NCI-H226 (cell line): ENCODE measurements around the gene TOGARAM1.
"Not testable (repeated sequence)": the region's sequence is repeated elsewhere in the genome, so short reads cannot be mapped to it uniquely, and the experiment has no call there.

Source experiments
- DNase-seq: peaks from one replicate; pipeline ENCODE4 v3.0.0-alpha.2; 2015

Gene TOGARAM1

DNA sequence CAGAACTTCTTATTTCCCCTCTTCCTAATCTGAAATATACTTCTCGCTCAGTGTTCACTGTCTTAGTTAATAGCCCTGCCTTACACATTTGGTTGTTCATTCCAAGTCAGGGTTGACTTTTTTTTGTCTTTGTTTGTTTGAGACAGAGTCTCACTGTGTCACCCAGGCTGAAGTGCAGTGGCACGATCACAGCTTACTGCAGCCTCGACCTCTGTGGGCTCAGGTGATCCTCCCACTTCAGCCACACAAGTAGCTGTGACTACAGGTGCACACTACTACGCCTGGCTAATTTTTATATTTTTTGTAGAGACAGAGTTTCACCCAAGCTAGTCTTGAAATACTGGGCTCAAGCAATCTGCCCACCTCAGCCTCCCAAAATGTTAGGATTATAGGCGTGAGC is 79.7 kb downstream of the TOGARAM1 start:
- no peak for DNase-seq

GRCh38 chr14:45044638-45045037 is 82.6 kb downstream of the TOGARAM1 start:
- no peak for DNase-seq

- no peak for DNase-seq
Observed at GRCh38 chr14:45048385-45048784, 86.4 kb downstream of the TOGARAM1 start.

- DNase-seq, result no peak
Observed at GRCh38 chr14:45051180-45051579, 89.2 kb downstream of the TOGARAM1 start.

DNA sequence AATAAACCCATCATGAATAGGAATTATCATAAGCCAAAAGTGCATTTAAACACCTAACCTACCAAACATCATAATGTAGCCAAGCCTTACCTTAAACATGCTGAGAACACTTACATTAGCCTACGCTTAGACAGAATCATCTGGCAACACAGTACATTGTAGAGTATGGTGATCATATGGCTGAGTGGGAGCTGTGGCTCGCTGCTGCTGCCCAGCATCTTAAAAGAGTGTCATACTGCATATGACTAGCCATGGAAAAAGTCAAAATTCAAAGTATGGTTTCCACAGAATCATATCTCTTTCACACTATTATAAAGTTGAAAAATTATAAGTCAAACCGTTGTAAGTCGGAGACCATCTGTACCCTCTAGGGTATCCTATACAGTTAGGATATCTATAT is 89.9 kb downstream of the TOGARAM1 start:
- no peak for DNase-seq

DNA sequence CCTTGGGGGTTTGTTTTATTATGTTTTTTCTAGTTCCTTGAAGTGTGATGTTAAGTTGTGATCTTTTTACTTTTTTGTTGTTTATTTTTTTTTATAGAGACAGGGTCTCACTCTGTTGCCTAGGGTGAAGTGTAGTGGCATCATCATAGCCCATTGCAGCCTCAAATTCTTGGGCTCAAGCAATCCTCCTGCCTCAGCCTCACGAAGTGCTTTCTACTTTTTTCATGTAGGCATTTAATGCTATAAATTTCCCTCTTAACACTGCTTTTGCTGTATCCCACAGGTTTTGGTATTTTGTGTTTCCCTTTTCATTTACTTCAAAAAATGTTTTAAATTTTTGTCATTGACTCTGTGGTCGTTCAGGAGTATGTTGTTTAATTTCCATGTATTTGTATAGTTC is 95.4 kb downstream of the TOGARAM1 start:
- DNase-seq, result no peak

DNA sequence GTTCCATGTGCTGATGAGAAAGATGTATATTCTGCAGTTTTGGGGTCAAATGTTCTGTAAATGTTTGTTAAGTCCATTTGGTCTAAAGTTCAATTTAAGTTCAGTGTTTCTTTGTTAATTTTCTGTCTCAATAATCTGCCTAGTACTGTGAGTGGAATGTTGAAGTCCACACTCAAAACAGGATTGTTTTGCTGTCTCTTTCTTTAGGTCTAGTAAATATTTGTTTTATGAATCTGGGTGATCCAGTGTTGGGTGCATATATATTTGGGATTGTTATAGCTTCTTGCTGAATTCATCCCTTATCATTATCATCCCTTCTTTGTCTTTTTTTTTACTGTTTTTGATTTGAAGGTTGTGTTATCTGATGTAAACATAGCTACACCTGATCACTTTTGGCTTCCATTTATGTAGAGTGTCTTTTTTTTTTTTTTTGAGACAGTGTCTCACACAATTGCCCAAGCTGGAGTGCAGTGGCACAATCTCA is 95.9 kb downstream of the TOGARAM1 start:
- DNase-seq, result no peak

GRCh38 chr14:45060551-45060950 is 98.6 kb downstream of the TOGARAM1 start:
- no peak for DNase-seq

DNA sequence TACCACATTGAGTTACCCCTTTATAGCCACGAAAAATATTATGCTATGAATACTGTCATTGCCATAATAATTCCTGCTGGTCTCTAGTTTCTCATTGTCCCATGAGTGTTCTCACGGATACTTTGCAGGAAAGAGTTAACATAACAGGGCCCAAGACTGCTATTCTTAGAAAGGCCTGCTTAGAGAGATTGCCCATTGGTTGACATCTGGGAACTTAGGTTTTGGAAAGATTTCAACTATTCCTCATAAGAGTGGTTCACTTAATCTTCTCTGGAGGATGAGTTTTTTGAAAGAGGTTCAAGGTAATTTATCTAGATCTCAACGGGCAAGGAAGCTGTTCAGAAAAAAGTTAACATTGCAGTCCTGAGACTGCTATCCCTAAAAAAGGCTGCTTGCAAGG is 103.5 kb downstream of the TOGARAM1 start:
- DNase-seq, result no peak

DNA sequence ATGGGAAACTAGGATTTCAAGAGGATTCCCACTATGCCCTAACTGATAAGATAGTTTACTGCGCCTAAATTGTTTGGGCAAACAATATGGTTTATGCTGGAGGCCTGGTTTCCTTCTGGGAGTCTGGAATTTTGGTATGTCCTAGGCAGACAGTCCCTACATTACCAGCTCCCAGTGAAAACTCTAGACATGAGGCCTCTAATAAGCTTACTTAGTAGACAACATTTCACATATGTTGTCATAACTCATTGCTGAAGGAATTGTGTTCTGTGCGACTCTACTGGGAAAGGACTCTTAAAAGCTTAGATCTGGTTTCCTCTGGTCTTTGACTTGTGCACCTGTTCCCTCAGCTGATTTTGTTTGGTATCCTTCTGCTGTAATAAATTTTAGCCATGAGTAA is 104.0 kb downstream of the TOGARAM1 start:
- no peak for DNase-seq

GRCh38 chr14:45066667-45067066 is 104.7 kb downstream of the TOGARAM1 start:
- DNase-seq, result no peak

DNA sequence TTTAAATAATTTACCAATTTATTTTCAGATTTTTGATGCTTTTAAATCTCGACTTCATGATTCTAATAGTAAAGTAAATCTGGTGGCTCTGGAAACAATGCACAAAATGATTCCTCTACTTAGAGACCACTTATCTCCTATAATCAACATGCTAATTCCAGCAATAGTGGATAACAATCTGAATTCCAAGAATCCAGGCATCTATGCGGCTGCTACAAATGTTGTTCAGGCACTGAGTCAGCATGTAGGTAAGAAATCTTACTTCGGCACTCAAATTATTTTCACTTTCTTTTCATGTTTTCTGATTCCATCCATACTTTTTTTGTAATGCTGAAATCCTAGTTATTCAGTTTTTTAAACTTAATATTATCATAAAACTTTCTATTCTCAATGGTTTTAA is 106.4 kb downstream of the TOGARAM1 start:
- no peak for DNase-seq

DNA sequence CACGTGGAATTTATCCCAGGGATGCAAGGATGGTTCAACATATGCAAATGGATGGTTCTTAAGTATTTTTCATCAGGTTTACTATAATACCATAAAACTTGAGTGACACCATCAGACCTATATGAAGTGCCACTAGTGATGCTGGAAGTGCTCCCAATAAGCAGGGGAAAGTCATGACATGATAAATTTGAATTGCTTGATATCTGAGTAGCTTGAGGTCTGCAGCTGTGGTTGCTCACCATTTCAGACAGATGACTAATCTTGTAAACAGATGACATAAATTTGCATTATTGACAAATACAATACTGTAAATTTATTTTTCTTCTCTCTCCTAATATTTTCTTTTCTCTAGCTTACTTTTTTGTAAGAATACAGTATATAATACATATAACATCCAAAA is 108.2 kb downstream of the TOGARAM1 start:
- no peak for DNase-seq

GRCh38 chr14:45072126-45072525 is 110.1 kb downstream of the TOGARAM1 start:
- DNase-seq, result no peak

DNA sequence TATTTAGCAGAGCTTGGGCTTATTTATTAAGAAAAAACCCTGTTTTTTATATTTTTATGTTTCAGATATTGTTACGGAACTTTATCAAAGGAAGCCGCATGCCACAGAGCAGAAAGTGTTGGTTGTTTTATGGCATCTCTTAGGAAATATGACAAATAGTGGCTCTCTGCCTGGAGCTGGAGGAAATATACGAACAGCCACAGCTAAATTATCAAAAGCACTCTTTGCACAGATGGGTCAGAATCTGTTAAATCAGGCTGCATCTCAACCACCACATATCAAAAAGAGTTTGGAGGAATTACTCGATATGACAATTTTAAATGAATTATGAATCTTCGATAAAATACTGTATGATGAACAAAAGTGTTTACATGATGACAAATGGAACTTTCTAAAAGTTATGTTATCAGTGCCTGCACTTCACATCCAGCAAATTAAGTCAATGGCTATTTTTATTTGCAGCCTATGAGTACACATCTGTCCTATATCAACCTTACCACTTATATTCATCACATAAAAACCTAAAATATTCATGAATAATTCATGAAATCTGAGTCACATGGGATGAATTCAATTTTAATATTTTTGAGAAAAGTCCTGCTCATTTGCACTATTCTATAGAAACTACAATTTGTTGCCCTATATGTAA is 111.4 kb downstream of the TOGARAM1 start:
- DNase-seq, result no peak

DNA sequence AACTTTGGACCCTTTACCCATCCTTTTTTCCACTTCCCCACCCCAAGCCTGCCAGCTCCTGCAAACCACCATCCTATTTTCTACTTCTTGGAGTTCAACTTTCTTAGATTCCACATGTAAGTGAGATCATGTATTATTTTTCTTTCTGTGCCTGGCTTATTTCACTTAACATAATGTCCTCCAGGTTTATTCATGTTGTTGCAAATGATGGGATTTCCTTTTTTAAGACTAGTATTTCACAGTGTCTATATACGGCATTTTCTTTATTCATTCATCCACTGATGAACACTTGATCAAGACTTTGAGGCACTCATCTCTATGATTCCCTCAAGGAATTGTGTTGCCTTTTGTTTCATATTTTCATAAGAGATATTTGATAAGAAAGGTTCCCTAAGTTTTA is 116.3 kb downstream of the TOGARAM1 start:
- no peak for DNase-seq

GRCh38 chr14:45080416-45080968 is 118.5 kb downstream of the TOGARAM1 start:
- not testable (repeated sequence) for DNase-seq

GRCh38 chr14:45081096-45081495 is 119.1 kb downstream of the TOGARAM1 start:
- not testable (repeated sequence) for DNase-seq

GRCh38 chr14:45082420-45082819 is 120.4 kb downstream of the TOGARAM1 start:
- no peak for DNase-seq

GRCh38 chr14:45083617-45083975 is 121.6 kb downstream of the TOGARAM1 start:
- DNase-seq, result no peak

DNA sequence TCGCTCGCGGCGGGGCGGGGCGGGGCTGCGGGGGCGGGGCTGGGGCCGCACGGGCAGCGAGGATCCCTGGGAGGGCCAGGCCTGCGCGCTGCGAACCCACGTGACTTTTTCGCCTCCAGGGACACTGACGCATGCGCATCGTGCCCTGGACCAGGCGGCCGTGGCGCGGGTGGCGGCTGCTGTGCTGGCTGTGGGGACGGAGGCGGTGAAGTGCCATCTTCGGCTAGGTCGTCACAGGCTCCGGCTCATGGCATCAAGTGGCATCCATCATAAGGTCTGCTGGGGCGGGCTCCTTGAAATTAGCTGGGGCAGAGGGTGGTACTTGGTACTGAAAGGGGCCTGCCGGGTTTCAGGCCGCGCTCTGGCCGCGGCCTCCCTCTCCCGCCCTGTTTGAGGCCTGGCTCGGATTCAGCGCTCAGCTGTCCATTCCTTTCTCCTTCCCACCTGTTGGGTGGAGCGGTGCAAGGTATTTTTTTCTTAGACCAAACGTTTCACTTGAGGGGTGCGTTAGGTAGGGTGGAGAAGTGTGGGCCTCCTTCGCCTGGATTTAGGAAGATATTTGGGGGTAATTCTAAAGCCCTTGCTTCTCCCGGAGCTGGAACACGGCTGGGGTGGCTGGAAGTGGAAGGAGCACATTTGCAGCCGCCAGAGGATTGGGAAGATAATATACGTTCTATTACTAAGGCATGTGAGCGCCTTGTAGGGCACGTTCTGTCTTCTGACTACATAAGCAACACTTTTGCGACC is 122.2 kb downstream of the TOGARAM1 start, which contains the start of gene PRPF39:
TSS of gene PRPF39 (plus strand) at position 141 of the 747 bp plus-strand sequence. CDS start 11,124 bp downstream, outside the sequence.
- peak; percentile 86 for DNase-seq

DNA sequence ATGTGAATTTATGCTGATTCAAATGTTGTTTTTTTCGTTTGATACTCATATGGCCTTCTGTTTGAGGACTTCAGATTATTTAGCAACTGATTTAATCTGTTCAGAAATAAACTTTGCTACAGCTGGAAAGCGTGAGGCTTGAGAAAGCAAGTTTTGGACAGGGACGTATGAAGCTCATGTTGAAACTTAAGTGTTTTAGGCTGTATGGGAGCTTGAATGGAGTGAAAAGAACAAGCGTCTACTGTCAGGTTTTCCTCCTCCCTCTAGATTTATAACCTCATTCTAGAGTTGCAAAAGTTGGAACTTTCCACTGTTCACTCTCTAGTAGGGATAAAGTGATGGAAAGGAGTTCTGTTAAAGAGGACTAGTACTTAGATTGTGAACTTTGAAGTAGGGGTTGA is 123.0 kb downstream of the TOGARAM1 start:
- no peak for DNase-seq

GRCh38 chr14:45089813-45090212 is 127.8 kb downstream of the TOGARAM1 start:
- DNase-seq, result peak; percentile 23

DNA sequence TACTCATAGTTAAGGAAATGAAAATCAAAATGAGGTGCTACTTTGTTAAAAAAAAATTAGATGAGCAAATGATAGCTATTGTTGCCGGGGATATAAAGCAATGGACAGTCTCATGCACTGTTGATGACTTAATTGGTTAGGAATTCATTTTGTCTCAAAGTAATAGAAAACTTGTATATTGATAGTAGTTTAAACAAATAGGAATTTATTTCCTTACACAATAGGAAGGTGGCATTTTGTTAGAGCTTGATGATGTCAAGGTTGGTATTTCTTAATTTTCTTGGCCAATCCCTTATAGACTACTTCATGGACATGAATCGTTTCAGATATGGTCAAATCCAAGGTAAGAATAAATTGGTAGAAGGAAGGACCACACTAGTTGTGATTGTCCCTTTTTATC is 129.7 kb downstream of the TOGARAM1 start:
- no peak for DNase-seq
